GM12892 (cell line): ENCODE measurements around the gene SSR1.

Experiments
- POLR2A ChIP-seq: IDR thresholded peaks from 2 replicates; pipeline ENCODE4 v1.6.1; 2011; ENCODE audit warnings: low read depth, low read length, control low read depth
- POLR2AphosphoS5 ChIP-seq: IDR thresholded peaks from 2 replicates; pipeline ENCODE4 v1.6.1; 2011; ENCODE audit warnings: low read depth, low read length, control low read depth
- TAF1 ChIP-seq: IDR thresholded peaks from 2 replicates; pipeline ENCODE4 v1.6.1; 2011; ENCODE audit warnings: low read depth, mild to moderate bottlenecking, control low read depth, low read length, borderline replicate concordance

- TF ChIP-seq POLR2A (peak; percentile 91), TAF1 (peak; percentile 67; the same call in 1 of the 2 replicates), POLR2AphosphoS5 (peak; percentile 86)
Measured at GRCh38 chr6:7312616-7313504, at the start of gene SSR1.
